Activated CD8-positive, alpha-beta T cell treated with anti-CD3 and anti-CD28 coated beads for 36 hours (primary cell): ENCODE results near the gene FANCD2. TPM values are rescaled to one million over a fixed set of nuclear protein-coding genes. Genes with fewer than 3 reads are reported as not detected.

Experiments used
- ATAC-seq: fragments of 200-7000 bp; cut with Tn5 transposase; one replicate; pipeline ENCODE4 v1.10.0; 2021; ENCODE audit warnings: mild to moderate bottlenecking, moderate library complexity
- CTCF ChIA-PET: fragments of 350-600 bp; sonication (Branson Sonifier 250); formaldehyde crosslinking; loops from one replicate; lab custom pipeline; 2021; ENCODE audit warnings: antibody characterized with exemption; lab: Charles Lee
- POLR2A ChIA-PET: fragments of 350-600 bp; sonication (Branson Sonifier 250); formaldehyde crosslinking; loops from one replicate; lab custom pipeline; 2021; ENCODE audit warnings: antibody characterized with exemption; lab: Charles Lee
- DNase-seq: peaks from one replicate; pipeline ENCODE4 v3.0.0-alpha.2; 2020
- H3K27ac Mint-ChIP-seq: one replicate; pipeline ENCODE4 v1.8.0; 2021; ENCODE audit warnings: mild to moderate bottlenecking, mixed read lengths
- H3K27me3 Mint-ChIP-seq: one replicate; pipeline ENCODE4 v1.8.0; 2021; ENCODE audit warnings: mixed read lengths
- H3K36me3 Mint-ChIP-seq: one replicate; pipeline ENCODE4 v1.8.0; 2021; ENCODE audit warnings: low read depth, mixed read lengths
- H3K4me1 Mint-ChIP-seq: one replicate; pipeline ENCODE4 v1.8.0; 2021; ENCODE audit warnings: low read depth, mixed read lengths
- H3K4me3 Mint-ChIP-seq: one replicate; pipeline ENCODE4 v1.8.0; 2021; ENCODE audit warnings: mild to moderate bottlenecking, moderate library complexity, mixed read lengths
- H3K9me3 Mint-ChIP-seq: one replicate; pipeline ENCODE4 v1.8.0; 2021; ENCODE audit warnings: mixed read lengths
- CTCF ChIP-seq: fragments of 200-600 bp; IDR thresholded peaks from one replicate; pipeline ENCODE4 v1.8.0; 2022; ENCODE audit warnings: antibody characterized with exemption, mild to moderate bottlenecking
- intact Hi-C: fragments of 100-400 bp; cut with micrococcal nuclease; formaldehyde crosslinking; loops from one replicate; pipeline ENCODE4 v1.10.0; 2022
- total RNA-seq, 2 experiments: library from RNA; stranded (reverse); gene quantifications; one replicate each; pipeline ENCODE4 v1.2.3, GENCODE V29; 2021

FANCD2 gene
- total RNA-seq, 2 experiments from 2014 or later = 90.3 to 97.9 TPM

DNA sequence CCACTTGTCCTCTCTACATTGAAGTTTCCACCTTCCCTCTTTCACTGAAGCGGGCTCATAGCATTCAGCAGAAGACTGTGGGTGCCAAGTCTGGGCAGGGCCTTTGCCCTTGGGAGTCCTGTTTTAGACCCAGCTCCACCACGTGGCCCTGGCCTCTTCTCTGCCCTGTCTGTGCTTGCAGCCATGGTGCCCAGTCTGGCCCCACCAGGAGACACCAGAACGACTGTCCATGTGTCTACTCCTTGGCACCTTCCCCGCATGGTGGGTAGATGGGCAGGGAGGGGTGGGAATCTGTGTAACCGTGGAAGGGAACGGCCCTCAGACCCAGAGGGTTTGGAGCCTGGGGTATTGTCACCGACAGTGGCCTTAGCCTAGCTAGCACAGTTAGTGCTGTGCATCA lies 21.7 kb upstream of the FANCD2 start:
- Mint-ChIP-seq H3K27ac (no peak overlapping the region), H3K36me3 (peaks cover 24% of the 10 kb centered on the region), H3K27me3 (no peaks in the 10 kb centered on the region), H3K4me1 (peaks cover 14% of the 10 kb centered on the region), H3K4me3 (no peak overlapping the region), H3K9me3 (no peaks in the 10 kb centered on the region)
- ChIA-PET POLR2A (interaction anchor here (1.0 to 2.4 kb wide), 4 partner anchors 11 to 111 kb away, joined by 3 to 9 read pairs (median 4); no protein-coding TSS in a partner anchor), CTCF (no interaction called here)
- ATAC-seq = no peak
- intact Hi-C loops = no loop called here
- no peak for TF ChIP-seq CTCF
- DNase-seq = no peak

DNA sequence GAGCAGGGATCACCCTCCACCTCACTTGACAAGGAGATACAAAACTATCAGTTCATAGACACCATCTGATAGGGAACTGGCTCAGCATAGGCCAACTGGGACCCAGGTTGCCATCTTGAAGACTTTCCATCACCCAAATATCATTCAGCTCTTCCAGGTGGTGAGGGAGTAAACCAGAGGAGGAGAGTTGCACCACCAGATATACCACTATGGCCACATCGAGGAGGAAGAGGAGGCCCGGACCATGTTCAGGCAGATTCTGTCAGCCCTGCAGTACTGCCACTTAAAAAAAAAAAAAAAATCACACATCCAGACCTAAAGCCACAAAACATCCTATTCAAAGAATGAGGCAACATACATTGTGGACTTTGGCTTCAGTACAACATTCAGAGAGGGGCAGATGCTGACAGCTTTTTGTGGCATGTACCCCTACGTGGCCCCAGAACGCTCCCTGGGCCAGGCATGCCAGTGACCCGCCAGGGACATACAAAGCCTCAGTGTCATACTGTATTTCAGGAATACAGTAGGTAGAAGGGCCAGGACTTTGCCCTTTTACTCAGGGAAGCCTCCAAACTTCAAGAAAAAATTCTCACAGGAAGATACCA lies 21.2 kb upstream of the FANCD2 start:
- ChIA-PET CTCF (no interaction called here), POLR2A (interaction anchor here (1.0 to 2.4 kb wide), 2 partner anchors 12 to 21 kb away, joined by 3 to 9 read pairs; no protein-coding TSS in a partner anchor)
- intact Hi-C loops = no loop called here
- peaks cover 14% of the 10 kb centered on the region for H3K4me1 Mint-ChIP-seq
- no peak for TF ChIP-seq CTCF
- H3K36me3 Mint-ChIP-seq = peaks cover 23% of the 10 kb centered on the region
- no peaks in the 10 kb centered on the region for H3K27me3 Mint-ChIP-seq
- no peaks in the 10 kb centered on the region for H3K9me3 Mint-ChIP-seq
- H3K4me3 Mint-ChIP-seq = no peak overlapping the region
- no peak for DNase-seq
- no peak for ATAC-seq
- no peak overlapping the region for H3K27ac Mint-ChIP-seq

GRCh38 chr3:10006048-10006761 lies 20.0 kb upstream of the FANCD2 start:
- no peak overlapping the region for H3K27ac Mint-ChIP-seq
- peaks cover 3% of the 10 kb centered on the region for H3K27me3 Mint-ChIP-seq
- ChIA-PET CTCF (interaction anchor here (0.7 kb wide), 1 partner anchor 74 kb away, joined by 3 read pairs; no protein-coding TSS in a partner anchor), POLR2A (interaction anchor here (1.0 to 2.4 kb wide), 2 partner anchors 13 to 22 kb away, joined by 3 to 9 read pairs; no protein-coding TSS in a partner anchor)
- intact Hi-C loops = no loop called here
- no peaks in the 10 kb centered on the region for H3K9me3 Mint-ChIP-seq
- no peak for TF ChIP-seq CTCF
- no peak for ATAC-seq
- no peak for DNase-seq
- H3K36me3 Mint-ChIP-seq = peaks cover 12% of the 10 kb centered on the region
- H3K4me3 Mint-ChIP-seq = no peak overlapping the region
- peaks cover 18% of the 10 kb centered on the region for H3K4me1 Mint-ChIP-seq

- H3K9me3 Mint-ChIP-seq = no peaks in the 10 kb centered on the region
- peaks cover 18% of the 10 kb centered on the region for H3K4me1 Mint-ChIP-seq
- ATAC-seq (no peak), DNase-seq (no peak)
- no peak for TF ChIP-seq CTCF
- H3K27me3 Mint-ChIP-seq = peaks cover 3% of the 10 kb centered on the region
- no peak overlapping the region for H3K4me3 Mint-ChIP-seq
- ChIA-PET POLR2A (no interaction called here), CTCF (no interaction called here)
- intact Hi-C loops = no loop called here
- H3K27ac Mint-ChIP-seq = no peak overlapping the region
- H3K36me3 Mint-ChIP-seq = peaks cover 8% of the 10 kb centered on the region
These were observed 19.5 kb upstream of the FANCD2 start for GRCh38 chr3:10006762-10007090.
